Pons (tissue), 1 donor: ENCODE results near the gene GPC6.
"Not testable (repeated sequence)": the region's sequence is repeated elsewhere in the genome, so short reads cannot be mapped to it uniquely, and the experiment has no call there.

Source experiments
- DNase-seq: peaks from one replicate; pipeline ENCODE4 v3.0.0-alpha.2; 2016; ENCODE audit warnings: low spot score

The GPC6 gene

GRCh38 chr13:93323880-93324279, 97.3 kb downstream of the GPC6 start:
- not testable (repeated sequence) for DNase-seq

- DNase-seq, result no peak
These were observed 99.0 kb downstream of the GPC6 start for GRCh38 chr13:93325303-93326233.

GRCh38 chr13:93326234-93326811, 99.7 kb downstream of the GPC6 start:
- DNase-seq, result no peak

DNA sequence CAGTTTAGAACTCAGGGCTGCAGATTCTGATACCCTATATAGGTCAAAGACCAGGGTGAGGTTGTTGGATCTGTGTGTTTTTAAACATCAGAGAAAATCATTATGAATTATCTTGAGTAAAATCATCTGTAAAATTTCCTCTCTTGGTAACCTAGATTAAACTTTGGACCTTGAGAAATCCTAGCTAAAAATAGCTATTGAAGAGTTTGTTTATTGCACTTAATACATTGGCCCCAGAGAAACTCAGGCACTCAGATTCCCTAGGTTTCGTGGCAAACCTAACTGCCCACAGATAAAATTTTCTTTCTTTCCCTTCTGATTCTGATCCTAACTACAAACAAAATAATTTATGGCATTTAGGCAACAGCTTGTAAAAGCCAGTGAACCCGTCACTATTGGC, 102.3 kb downstream of the GPC6 start:
- no peak for DNase-seq

- DNase-seq, result no peak
These were observed 110.1 kb downstream of the GPC6 start for GRCh38 chr13:93336728-93337127.

DNA sequence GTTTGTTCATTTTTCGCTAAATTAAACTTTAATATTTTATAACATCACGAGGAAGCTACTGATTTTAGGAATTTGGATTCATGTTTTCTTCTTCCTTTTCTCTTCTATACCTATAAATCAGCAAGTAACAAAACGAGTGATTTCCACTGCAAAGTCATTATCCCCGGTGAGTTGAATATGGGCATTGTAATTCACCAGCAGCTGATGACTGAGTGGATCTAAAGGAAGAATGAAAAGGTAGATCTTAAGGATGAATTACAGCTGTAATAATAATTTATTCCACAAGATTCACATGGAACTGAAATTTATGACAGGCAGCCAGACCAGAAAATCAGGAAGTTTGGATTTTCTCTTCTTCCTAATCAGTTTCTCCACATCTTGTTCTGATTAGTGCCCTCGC, 111.4 kb downstream of the GPC6 start:
- no peak for DNase-seq

GRCh38 chr13:93338906-93339305, 112.3 kb downstream of the GPC6 start:
- no peak for DNase-seq

- no peak for DNase-seq
These were observed 112.9 kb downstream of the GPC6 start for GRCh38 chr13:93339550-93339949.

- DNase-seq, result no peak
These were observed 114.9 kb downstream of the GPC6 start for GRCh38 chr13:93341517-93341916.

- no peak for DNase-seq
These were observed 116.5 kb downstream of the GPC6 start for GRCh38 chr13:93343097-93343496.

DNA sequence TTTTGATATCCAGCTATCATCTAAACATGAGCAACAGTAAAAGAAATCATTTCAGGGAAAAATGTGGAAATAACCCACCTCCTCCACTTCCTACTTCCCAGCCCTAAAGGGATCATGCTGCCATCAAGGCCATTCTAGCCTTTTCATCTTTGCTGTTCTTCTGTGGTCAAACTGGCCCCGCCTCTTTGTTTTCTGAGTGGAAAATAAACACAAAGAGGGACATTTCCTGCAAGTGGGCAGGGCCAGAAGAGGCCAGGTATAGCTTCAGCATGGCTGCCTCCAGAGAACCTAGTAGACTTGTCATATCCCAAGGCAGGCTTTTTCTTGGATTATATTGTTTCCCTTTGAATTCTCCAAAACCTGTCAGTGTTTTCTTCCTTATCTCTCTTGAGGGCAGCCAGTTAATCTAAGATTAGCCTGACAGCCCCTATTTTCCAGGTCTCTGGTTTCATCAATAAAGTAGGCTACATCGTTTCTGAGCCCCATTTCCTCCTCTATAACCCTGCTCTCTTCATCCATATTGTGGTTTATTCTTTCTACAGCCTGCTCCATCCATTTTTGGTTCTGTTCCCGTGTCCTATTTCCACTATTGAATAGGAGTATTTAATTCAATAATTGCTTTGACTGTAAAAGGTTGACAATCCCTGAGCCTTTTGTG, 117.6 kb downstream of the GPC6 start:
- DNase-seq, result no peak

DNA sequence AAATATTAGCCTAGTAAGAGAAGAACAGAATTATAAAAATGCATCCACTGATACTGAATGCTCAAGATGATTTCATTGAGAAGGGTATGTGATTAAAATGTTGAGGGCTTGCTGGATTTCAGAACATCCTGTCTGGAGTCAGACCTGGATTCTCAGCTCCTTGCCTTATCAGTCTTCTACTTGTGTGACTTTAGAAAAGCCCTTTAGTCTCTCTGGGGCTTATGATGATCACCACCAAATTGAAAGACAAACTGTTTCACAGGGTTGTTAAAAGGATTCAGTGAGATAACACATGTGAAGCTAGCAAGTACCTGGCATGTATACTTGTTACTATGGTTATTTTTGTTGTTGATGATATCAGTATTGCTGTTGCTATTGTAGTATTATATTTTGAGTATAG, 118.4 kb downstream of the GPC6 start:
- DNase-seq, result no peak

DNA sequence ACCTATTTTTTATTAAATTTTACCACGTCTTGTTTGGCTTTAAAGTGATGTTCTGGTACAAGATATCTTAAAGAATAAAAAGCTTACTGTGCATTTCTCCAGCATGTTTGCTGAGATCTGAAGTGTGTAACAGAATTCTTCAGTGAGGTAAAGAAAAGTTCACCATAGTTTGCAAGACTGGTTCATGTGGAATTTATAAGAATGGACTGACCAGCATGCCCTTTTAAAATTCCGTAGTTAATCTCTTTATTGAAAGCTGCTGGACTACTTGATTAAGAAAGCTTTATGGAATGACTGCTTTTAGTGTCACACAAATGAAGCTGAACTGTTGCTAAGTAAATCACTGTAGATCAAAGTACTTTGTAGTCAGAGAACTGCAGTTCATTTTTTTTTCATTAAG, 119.2 kb downstream of the GPC6 start:
- DNase-seq, result no peak

- DNase-seq, result no peak
These were observed 126.0 kb downstream of the GPC6 start for GRCh38 chr13:93352616-93353015.

DNA sequence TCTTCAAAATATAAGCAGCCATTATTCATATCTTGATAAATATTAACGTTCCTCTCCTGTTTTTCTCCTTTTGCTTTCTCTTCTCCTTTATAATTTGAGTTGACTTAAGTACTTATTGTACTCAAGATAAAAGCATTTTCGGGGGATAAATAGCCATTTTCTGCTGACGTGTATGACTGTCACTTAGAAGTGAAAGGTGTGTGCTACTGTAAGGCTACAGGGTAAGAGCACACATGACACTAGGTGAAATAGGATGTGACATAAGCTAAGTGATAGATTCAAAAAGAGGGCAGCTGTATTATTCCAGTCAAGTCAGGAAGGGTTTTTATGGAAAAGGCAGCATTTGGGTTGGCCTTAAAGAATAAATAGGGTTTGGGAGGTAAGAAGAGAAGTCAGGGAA, 128.5 kb downstream of the GPC6 start:
- no peak for DNase-seq

GRCh38 chr13:93356469-93356868, 129.9 kb downstream of the GPC6 start:
- DNase-seq, result no peak

DNA sequence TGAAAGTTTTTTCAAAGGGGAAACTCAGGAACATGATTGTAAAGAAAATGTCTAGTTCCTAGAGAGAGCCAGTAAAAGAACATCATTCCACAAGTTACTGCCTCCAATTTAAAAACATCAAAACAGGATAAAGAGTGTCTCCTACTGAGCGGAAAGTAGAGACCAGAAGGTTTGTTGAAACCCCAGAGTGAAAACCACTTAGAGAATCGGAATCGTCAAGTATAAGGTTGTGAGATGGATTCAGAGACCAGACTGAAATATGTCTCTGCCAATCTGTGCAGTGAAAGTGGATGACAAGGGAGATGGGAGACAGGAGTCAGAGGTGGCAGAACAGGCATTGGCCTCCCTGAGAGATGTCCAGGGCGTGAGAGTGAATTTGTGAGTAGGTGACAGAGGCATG, 133.4 kb downstream of the GPC6 start:
- no peak for DNase-seq

- DNase-seq, result no peak
These were observed 135.1 kb downstream of the GPC6 start for GRCh38 chr13:93361703-93362102.

GRCh38 chr13:93364166-93364565, 137.6 kb downstream of the GPC6 start:
- DNase-seq, result no peak

DNA sequence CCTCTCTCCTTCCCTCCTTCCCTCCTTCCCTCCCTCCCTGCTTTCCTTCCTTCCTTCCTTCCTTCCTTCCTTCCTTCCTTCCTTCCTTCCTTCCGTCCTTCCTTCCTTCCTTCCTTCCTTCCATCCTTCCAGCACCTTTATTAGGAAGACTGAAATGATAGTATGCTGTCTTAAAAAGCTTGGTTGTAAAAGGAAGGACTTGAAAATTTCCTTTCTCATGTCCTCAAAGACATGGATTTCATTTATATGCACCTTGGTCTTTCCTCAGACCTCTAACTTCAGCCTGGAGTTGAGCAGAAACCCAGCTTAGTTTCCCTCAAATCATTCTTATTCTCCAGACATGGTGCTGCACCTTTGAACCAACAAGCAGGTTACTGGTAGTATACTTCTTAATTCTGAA, 141.7 kb downstream of the GPC6 start:
- no peak for DNase-seq

DNA sequence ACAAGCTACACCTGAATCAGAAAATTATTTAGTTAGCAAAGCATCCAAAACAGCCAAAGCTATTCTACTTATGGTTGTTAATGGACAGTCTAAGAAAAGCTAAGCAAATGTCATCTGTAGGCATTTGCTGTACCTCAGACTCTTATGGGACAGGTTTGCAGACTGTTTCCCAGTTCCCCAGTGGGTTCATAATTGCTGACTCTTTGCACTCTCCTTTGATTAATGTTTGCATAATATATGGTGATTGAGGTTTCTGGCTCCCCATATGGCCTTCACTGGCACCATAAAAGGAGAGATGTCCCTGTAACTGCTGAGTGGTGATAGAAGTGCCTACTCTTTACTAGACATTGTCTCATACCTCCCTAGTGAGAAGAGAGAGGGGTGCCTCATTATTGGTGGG, 142.1 kb downstream of the GPC6 start:
- DNase-seq, result no peak

- no peak for DNase-seq
These were observed 146.2 kb downstream of the GPC6 start for GRCh38 chr13:93372856-93373255.

DNA sequence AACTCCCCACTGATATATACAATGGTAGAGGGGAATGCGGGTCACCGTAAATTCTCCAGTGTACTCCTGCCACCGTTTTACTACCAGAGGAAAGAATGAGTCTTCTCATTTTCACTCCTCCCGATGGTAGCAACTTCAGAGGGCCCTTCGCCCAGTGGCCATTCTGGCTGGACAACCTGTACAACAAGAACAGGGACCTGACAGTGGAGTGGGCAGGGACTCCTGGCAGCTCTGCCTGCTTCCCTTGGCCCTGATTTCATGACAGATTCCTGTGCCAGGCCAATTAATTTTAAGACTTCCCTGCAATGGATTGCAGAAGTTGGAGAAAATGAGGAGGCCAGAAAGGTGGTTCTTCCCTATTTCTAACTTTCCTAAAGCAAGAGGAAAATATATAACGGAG, 148.9 kb downstream of the GPC6 start:
- no peak for DNase-seq
